GM13976 (cell line): ENCODE measurements around the gene KRT81.
"Not testable (repeated sequence)": the region's sequence is repeated elsewhere in the genome, so short reads cannot be mapped to it uniquely, and the experiment has no call there.

Experiments
- DNase-seq: peaks from one replicate; pipeline ENCODE4 v3.0.0; 2012; ENCODE audit warnings: low spot score
- in situ Hi-C: fragments of 300-500 bp; cut with MboI; formaldehyde crosslinking; loops from one replicate; pipeline ENCODE4 v1.12.0; 2022; ENCODE audit warnings: low sequenced_read_pairs, mixed read lengths, inconsistent platforms; ENCODE audit not compliant: unreplicated experiment
- TF ChIP-seq, protein P1 (sequence below): IDR thresholded peaks from 2 replicates; pipeline ENCODE4 v1.5.1; 2012; ENCODE audit warnings: borderline replicate concordance, mild to moderate bottlenecking; ENCODE audit not compliant: insufficient read depth; ENCODE audit errors: extremely low read depth, missing control alignments, control extremely low read depth

Gene KRT81

GRCh38 chr12:52263761-52264434 is 27.4 kb downstream of the KRT81 start:
- in situ Hi-C loops, result no loop called here
- no peak for DNase-seq
- TF ChIP-seq, protein P1, sequence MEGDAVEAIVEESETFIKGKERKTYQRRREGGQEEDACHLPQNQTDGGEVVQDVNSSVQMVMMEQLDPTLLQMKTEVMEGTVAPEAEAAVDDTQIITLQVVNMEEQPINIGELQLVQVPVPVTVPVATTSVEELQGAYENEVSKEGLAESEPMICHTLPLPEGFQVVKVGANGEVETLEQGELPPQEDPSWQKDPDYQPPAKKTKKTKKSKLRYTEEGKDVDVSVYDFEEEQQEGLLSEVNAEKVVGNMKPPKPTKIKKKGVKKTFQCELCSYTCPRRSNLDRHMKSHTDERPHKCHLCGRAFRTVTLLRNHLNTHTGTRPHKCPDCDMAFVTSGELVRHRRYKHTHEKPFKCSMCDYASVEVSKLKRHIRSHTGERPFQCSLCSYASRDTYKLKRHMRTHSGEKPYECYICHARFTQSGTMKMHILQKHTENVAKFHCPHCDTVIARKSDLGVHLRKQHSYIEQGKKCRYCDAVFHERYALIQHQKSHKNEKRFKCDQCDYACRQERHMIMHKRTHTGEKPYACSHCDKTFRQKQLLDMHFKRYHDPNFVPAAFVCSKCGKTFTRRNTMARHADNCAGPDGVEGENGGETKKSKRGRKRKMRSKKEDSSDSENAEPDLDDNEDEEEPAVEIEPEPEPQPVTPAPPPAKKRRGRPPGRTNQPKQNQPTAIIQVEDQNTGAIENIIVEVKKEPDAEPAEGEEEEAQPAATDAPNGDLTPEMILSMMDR, result no peak

DNA sequence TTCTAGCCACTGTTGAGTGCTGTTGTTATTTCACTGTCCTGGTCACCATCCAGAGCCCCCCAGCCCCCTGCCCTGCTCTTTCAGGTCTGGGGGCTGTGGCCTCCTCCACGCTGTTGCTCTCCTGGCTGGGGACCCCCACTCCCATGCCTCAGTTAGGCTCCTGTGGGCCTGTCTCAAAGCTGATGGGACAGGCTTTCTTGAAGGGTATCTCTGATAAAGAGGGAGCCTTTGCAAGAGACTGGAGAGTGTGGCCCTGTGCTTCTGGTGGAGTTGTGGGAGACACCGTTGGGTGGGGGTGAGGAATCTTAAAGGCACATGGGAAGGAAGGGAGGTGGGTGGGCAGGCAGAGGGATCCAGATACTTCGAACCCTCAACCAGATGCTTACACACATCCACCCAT is 29.0 kb downstream of the KRT81 start:
- in situ Hi-C loops, result no loop called here
- TF ChIP-seq, protein P1, result no peak
- DNase-seq, result no peak

- no peak for DNase-seq
- in situ Hi-C loops, result no loop called here
- TF ChIP-seq, protein P1, result no peak
Observed at GRCh38 chr12:52261208-52261484, 30.2 kb downstream of the KRT81 start.

DNA sequence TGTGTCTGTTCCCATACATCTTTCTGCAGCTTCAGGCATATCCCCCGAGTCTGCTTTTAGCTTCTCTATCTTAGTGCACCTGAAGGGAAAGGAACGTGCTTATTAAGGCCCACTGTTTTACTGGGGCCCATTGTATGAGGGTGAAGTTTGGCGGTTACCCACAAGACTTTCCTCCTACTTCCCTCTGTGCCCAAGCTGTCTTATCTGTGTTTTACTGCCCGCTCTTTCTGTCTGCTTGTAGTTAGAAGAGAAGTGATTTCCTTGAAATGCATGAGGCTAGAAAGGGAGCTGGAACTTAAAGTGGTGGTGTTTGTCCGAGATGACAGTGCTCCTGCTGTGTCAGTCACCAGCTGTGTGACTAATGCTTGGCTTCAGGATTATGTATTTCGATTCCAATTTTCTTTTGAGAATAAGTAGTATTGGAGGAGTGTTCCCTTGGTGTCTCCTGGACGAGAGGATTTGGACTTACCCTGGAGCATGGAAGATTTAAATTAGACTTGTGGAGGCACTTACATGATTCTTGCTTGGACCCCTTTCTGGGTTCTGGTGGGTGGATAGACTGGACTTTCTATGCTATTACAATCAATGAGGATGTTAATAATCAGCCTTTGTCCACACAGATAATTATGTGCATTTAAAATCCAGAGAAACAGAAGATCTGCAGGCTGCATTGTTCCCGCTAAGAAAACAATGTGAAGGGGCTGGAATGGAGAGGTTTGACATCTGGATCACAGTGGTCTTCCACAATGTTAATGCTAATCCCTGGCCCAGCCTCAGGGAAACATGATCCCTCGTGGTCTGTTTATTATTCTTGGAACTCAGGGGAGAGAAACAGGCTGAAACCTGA is 30.8 kb downstream of the KRT81 start:
- DNase-seq, result no peak

DNA sequence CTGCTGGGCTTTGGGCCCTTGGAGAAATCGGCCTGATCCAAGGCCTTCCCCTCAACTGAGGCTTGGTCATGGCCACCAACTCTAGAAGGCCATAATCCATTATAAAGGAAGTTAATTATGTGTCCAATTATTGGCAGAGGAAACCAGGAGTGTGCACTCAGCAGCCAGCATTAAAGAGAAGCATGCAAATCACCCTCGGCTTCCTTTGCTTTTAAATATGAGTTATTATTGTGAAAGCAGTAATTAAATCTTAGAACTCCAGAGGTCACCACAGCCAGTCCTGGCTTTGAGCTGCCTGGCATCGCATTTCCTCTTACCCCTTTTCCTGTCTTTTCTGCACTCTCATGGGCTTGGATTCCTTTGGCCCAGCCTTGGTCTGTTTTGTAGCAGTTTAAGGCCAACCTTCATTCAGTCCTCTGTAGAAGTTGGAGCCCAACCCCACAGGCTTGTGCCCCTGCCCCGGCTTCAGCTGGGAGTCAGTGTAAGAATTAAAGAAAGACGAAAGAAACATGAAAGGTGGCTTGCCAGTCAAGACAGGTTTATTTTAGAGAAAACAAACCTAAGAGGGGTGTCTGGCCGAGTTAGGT is 31.6 kb downstream of the KRT81 start:
- in situ Hi-C loops, result no loop called here
- no peak for DNase-seq
- TF ChIP-seq, protein P1, result no peak

More for the DNA sequence above, 30.8 kb downstream of the KRT81 start:
- TF ChIP-seq, protein P1, result no peak
- in situ Hi-C loops, result no loop called here

DNA sequence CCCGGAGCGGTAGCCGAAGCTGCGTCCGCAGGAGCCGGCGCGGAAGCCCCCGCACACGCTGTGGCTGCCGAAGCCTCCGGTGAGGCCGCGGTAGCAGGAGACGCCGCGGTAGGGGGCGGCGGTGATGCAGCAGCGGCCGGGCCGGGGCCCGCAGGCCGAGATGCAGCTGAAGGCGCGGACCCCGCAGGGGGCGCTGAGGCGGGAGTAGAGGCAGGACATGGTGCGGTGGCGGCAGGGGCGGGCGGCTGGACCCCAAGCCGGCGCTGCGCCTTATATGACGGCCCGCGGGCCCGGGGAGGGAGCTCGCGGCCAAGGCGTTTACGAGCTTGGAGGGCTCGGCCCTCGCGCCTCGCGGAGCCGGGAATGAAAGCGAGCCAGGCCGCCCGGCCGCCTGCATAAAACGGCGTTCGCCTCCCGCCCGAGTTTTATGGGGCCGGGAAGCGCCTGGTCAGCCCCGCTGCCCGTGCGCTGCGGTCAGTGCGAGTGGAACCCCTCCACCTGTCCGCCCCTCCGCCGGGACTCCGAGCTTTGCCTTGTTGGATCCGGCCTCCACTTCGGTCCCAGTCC is 32.9 kb downstream of the KRT81 start:
- TF ChIP-seq, protein P1, result no peak
- in situ Hi-C loops, result no loop called here
- DNase-seq, result no peak

- in situ Hi-C loops, DNase-seq: not testable (repeated sequence)
Observed at GRCh38 chr12:52257922-52258321, 33.4 kb downstream of the KRT81 start.
